Epidermal melanocyte (primary cell): ENCODE data around the gene GALNT17.
"Not testable (repeated sequence)": the region's sequence is repeated elsewhere in the genome, so short reads cannot be mapped to it uniquely, and the experiment has no call there.

ENCODE experiments used
- DNase-seq: peaks from one replicate; pipeline ENCODE4 v3.0.0; 2011; ENCODE audit warnings: low spot score; ENCODE audit not compliant: insufficient read length

The GALNT17 gene

GRCh38 chr7:71553306-71553705 is 421.4 kb downstream of the GALNT17 start:
- DNase-seq = no peak

DNA sequence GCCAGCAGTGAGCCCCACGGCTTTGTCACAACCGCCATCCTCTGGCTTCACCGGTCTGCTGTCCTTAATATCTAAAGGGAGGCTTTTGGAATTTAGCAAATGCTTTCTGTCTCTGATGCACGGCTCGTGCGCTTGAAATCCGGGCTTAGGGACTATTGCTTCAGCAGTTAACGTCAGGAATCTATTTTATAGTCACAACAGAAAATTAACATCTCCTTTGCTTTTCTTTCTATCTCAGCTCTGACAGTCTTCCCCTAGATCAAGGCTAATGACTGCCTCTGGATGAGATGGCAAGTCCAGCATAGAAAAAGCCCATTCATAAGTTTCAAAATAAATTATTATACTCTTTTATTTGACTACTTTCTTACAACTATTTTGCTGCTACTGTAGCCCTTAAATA is 423.8 kb downstream of the GALNT17 start:
- no peak for DNase-seq

GRCh38 chr7:71558806-71559613 is 427.1 kb downstream of the GALNT17 start:
- no peak for DNase-seq

DNA sequence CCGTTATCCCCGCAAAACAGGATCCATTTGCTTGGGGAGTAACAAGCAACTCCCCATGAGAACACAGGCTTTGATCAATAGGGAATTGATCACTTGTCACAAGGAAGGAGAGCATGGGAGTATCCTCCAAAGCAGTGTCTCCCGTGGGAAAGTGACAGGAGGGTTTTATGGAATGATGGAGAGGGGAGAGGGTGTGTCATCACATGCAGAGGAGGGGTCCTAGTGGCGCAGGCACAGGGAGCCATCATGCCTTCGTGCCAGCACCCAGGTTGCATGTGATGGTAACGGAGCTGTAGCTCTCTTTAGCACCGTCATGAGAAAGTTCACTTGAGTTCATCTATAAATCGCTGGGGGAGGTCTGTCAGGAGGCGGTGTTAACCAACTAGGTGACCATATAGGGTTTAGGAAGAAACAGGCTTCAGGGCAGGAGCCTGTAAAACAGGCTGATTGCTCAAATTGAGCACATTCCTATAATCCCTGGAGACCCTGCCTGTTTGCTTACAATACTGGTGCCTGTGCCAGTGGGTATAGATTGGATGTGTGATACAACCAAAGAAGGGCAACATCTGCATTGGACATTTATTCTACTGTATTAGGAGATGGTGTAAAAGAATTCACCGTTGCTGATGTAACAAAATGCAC is 428.5 kb downstream of the GALNT17 start:
- DNase-seq = no peak

- DNase-seq = no peak
Measured at GRCh38 chr7:71563276-71563675, 431.3 kb downstream of the GALNT17 start.

- DNase-seq = no peak
Measured at GRCh38 chr7:71566376-71566775, 434.4 kb downstream of the GALNT17 start.

DNA sequence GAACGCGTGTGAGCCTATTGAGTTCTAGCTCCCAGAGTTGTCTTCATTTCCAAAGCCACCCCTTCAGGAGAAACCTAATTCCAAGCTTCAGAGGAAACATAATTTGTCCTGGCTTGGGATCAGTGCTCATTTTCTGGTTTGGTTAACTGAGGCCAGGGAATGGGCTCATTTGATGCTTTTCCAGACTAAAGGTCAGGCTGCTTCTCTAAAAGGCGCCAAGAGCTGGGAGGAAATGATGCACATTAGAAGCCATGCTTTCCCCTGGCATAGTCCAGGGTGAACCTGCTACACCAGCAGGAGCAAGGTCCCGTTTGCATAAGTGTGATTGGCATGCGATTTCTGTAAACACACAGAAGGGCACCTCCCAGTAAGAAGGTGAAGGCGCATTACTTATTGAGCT is 435.0 kb downstream of the GALNT17 start:
- DNase-seq = no peak

- DNase-seq = no peak
Measured at GRCh38 chr7:71574153-71574860, 442.4 kb downstream of the GALNT17 start.

- DNase-seq = no peak
Measured at GRCh38 chr7:71580027-71580426, 448.1 kb downstream of the GALNT17 start.

GRCh38 chr7:71584256-71584655 is 452.3 kb downstream of the GALNT17 start:
- DNase-seq = no peak

DNA sequence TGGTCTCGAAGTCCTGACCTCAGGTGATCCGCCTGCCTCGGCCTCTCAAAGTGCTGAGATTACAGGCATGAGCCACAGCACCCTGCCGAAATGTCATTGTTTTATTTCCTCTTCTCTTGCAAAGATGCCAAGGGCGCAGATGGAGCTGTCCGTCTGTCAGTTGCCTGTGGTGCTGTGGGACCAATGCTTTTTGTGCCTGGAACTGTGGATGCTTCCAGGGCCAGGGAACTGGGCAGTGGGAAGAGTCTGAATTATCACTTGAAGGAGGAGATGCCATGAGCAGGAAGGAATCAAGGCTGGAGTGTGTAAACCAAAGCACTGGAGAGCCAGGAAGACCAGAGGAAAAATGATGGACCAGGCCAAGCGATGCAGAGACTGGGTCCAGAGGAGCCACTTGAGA is 459.9 kb downstream of the GALNT17 start:
- no peak for DNase-seq

DNA sequence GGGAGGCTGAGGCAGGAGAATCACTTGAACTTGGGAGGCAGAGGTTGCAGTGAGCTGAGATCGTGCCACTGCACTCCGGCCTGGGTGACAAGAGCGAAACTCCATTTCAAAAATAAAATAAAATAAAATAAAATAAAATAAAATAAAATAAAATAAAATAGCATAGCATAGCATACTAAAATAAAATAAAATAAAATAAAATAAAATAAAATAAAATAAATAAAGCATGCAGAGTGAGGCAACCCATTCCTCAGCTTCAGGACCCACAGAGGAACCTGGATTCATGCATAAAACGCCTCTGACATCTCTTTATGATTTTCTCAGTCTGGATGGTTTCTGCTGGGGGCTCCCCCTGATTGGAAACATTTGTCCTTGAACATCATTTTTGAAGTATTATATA is 460.4 kb downstream of the GALNT17 start:
- DNase-seq = not testable (repeated sequence)

GRCh38 chr7:71594736-71595135 is 462.8 kb downstream of the GALNT17 start:
- no peak for DNase-seq

DNA sequence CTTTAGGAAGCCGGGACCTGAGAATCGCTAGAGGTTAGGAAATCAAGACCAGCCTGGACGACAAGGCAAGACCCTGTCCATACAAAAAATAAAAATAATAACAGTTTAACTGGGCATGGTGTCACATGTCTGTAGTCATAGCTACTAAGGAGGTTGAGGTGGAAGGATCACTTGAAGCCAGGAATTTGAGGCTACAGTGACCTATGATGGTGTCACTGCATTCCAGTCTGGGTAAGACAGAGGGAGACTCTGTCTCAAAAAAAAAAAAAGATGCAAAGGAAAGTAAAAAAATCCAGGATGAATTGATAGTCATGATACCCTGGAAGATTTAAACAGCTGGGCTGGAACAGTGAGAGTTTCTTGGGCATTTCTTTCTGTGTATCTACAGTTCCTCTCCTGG is 463.2 kb downstream of the GALNT17 start:
- DNase-seq = no peak

GRCh38 chr7:71598553-71598952 is 466.6 kb downstream of the GALNT17 start:
- no peak for DNase-seq

DNA sequence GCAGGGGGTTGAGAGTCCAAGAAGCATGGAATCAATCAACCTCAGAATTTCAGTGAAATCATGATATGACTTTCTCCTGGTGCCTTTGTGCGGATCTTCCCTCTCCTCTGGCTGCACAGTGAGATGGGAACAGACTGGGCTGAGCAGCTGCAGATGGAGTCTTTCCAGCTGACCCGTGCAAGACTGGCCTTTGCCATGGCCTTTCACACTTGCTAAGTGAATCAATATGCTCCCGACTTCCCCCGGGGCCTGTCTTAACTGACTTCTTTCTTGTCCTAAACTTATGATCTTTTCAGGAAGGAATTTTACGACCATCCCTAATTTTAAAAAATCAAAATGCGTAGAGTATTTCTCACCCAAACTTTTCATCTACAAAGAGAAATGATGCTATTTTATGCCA is 469.9 kb downstream of the GALNT17 start:
- no peak for DNase-seq

DNA sequence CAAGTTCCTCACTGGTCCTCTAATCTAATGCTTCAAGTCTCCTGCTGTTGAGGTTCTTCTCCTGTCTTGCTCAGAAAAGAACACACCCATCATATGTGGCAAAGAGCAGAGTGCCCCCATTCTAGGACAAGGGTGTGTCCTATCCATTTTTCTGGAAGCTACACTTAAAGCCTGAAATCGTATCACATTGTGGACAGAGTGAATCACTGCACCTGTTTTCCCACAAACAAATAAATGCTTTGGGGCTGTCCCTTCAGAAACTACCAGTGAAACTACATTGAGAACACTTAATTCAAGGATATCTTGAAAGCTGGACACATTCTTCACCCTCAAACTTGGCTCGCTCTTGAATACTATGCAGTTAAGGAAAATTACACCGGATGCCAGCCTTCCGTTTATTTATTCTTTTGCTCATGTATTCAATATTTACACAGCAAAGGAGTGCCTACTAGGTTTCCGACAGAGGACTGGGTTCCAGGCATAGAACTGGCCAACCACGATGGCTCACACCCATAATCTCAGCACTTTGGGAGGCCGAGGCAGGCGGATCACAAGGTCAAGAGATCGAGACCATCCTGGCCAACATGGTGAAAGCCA is 473.0 kb downstream of the GALNT17 start:
- DNase-seq = no peak

DNA sequence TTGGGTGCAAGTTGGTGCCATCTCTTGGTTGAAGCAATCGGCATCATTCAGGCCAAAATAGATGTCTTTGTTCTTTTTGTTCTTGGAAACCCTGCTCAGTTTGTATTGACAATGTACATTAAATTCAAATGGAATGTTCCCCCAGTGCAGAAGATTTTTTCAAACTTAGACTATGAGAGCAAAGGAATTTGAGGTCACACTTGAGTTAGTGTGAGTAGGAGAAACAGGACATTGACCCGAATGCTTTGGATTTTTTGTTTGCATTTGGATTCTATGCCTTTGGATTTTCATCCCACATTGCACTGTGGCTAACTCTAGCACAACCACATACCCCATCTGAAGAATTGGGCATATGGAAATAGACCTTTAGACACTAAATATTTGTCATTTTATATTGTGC is 480.0 kb downstream of the GALNT17 start:
- no peak for DNase-seq

DNA sequence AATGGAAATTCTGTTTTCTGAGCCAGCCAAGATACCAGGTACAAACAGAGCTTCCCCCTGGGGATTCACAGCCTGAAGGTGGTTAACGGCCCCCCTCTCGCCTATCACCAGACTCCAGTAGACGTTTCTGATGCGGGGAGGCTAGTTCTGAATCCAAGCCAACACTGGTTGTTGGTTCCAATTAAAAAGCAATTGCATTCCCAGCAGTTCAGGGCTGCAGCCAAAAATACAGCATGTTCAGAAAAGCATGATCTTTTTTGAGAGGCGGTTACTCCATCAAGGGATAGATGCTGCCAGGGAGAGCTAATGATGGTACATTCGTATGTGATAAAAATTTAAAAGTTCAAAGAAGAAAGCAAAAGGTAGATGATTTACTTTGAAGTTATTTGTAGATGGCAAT is 481.0 kb downstream of the GALNT17 start:
- DNase-seq = no peak

- no peak for DNase-seq
Measured at GRCh38 chr7:71613313-71613712, 481.4 kb downstream of the GALNT17 start.

- no peak for DNase-seq
Measured at GRCh38 chr7:71615017-71615416, 483.1 kb downstream of the GALNT17 start.

- DNase-seq = no peak
Measured at GRCh38 chr7:71616217-71616616, 484.3 kb downstream of the GALNT17 start.
